Trophoblast cell (in vitro differentiated cells and primary cell): Measurements from ENCODE around the gene CDA.

ENCODE experiments used
- DNase-seq, 2 donors: peaks; one replicate each; pipeline ENCODE4 v3.0.0-alpha.2; 2016
- H2AFZ ChIP-seq: 2 replicates; pipeline ENCODE4 v1.6.1; 2013; ENCODE audit warnings: low read length, moderate library complexity, mild to moderate bottlenecking; ENCODE audit not compliant: insufficient read depth, poor library complexity
- H2AK5ac ChIP-seq: 2 replicates; pipeline ENCODE4 v1.6.1; 2013; ENCODE audit warnings: mild to moderate bottlenecking, low read length
- H2BK120ac ChIP-seq: 2 replicates; pipeline ENCODE4 v1.6.1; 2013; ENCODE audit warnings: low read length, mild to moderate bottlenecking, moderate library complexity; ENCODE audit not compliant: insufficient read depth, poor library complexity
- H2BK12ac ChIP-seq: 2 replicates; pipeline ENCODE4 v1.6.1; 2013; ENCODE audit warnings: mild to moderate bottlenecking, low read length, moderate library complexity
- H2BK5ac ChIP-seq: 2 replicates; pipeline ENCODE4 v1.6.1; 2013; ENCODE audit warnings: low read length, low read depth, moderate library complexity, mild to moderate bottlenecking; ENCODE audit not compliant: poor library complexity
- H3K14ac ChIP-seq: 2 replicates; pipeline ENCODE4 v1.6.1; 2013; ENCODE audit warnings: mild to moderate bottlenecking, low read length
- H3K18ac ChIP-seq: 2 replicates; pipeline ENCODE4 v1.6.1; 2013; ENCODE audit warnings: mild to moderate bottlenecking, low read length
- H3K23ac ChIP-seq: 2 replicates; pipeline ENCODE4 v1.6.1; 2013; ENCODE audit warnings: low read length
- H3K27ac ChIP-seq: 2 replicates; pipeline ENCODE4 v1.5.1; 2013; ENCODE audit warnings: low read depth, mild to moderate bottlenecking, inconsistent platforms, low read length, moderate library complexity
- H3K27me3 ChIP-seq: 2 replicates; pipeline ENCODE4 v1.6.1; 2013; ENCODE audit warnings: inconsistent platforms, mild to moderate bottlenecking, low read length, moderate library complexity; ENCODE audit not compliant: insufficient read depth
- H3K36me3 ChIP-seq, 2 experiments: 1 replicate in 1 of 2; 2 replicates in 1 of 2; pipeline ENCODE4 v1.6.1; 2013; ENCODE audit warnings: low read length in 2 of 2, mild to moderate bottlenecking in 2 of 2, moderate library complexity in 1 of 2; ENCODE audit not compliant: insufficient read depth in 2 of 2, control insufficient read depth in 1 of 2
- H3K4ac ChIP-seq: 2 replicates; pipeline ENCODE4 v1.6.1; 2013; ENCODE audit warnings: low read depth, mild to moderate bottlenecking, low read length, moderate library complexity
- H3K4me1 ChIP-seq, 2 experiments: 1 replicate in 1 of 2; 2 replicates in 1 of 2; pipeline ENCODE4 v1.6.1; 2013; ENCODE audit warnings: low read length in 2 of 2, mild to moderate bottlenecking in 2 of 2, moderate library complexity in 1 of 2; ENCODE audit not compliant: insufficient read depth in 2 of 2, control insufficient read depth in 1 of 2
- H3K4me2 ChIP-seq: 2 replicates; pipeline ENCODE4 v1.6.1; 2013; ENCODE audit warnings: inconsistent platforms, mild to moderate bottlenecking, low read length, moderate library complexity
- H3K4me3 ChIP-seq: 2 replicates; pipeline ENCODE4 v1.5.1; 2013; ENCODE audit warnings: mild to moderate bottlenecking, low read depth, low read length, inconsistent platforms
- H3K79me1 ChIP-seq: one replicate; pipeline ENCODE4 v1.6.1; 2013; ENCODE audit warnings: low read length
- H3K79me2 ChIP-seq: 2 replicates; pipeline ENCODE4 v1.6.1; 2013; ENCODE audit warnings: low read length, mild to moderate bottlenecking; ENCODE audit not compliant: control insufficient read depth, insufficient read depth, poor library complexity
- H3K9ac ChIP-seq: 2 replicates; pipeline ENCODE4 v1.6.1; 2013; ENCODE audit warnings: mild to moderate bottlenecking, low read length
- H3K9me3 ChIP-seq: 2 replicates; pipeline ENCODE4 v1.6.1; 2013; ENCODE audit warnings: low read depth, mild to moderate bottlenecking, control low read depth, inconsistent platforms, low read length; ENCODE audit not compliant: insufficient read depth
- H4K12ac ChIP-seq: 2 replicates; pipeline ENCODE4 v1.6.1; 2013; ENCODE audit warnings: low read depth, mild to moderate bottlenecking, low read length, moderate library complexity
- H4K8ac ChIP-seq: 2 replicates; pipeline ENCODE4 v1.6.1; 2013; ENCODE audit warnings: low read depth, mild to moderate bottlenecking, low read length, moderate library complexity
- H4K91ac ChIP-seq: one replicate; pipeline ENCODE4 v1.6.1; 2013; ENCODE audit warnings: low read depth, mild to moderate bottlenecking, low read length, moderate library complexity
- WGBS: extraction: QIAGEN DNeasy Blood & Tissue Kit; methylation state at CpG from one replicate; pipeline ENCODE4 v1.1.7; 2013; ENCODE audit warnings: missing lambda C conversion rate; ENCODE audit not compliant: insufficient read length, insufficient coverage; ENCODE audit errors: extremely low coverage; 5-methylcytosine and 5-hydroxymethylcytosine counted together

CDA gene

GRCh38 chr1:20663365-20663764 is 74.5 kb downstream of the CDA start:
- peaks cover 4% of the 10 kb centered on the region for H3K9me3 ChIP-seq
- H3K18ac ChIP-seq: no peak overlapping the region
- no peak overlapping the region for H3K23ac ChIP-seq
- no CpG with 5 or more reads among the region's 1 CpG for WGBS
- H3K36me3 ChIP-seq: peaks cover 0 to 3% of the 10 kb centered on the region in 2 experiments
- no peak overlapping the region for H2AFZ ChIP-seq
- no peak overlapping the region for H3K4me2 ChIP-seq
- H3K27me3 ChIP-seq: no peaks in the 10 kb centered on the region
- H3K14ac ChIP-seq: no peak overlapping the region
- no peak overlapping the region for H4K91ac ChIP-seq
- H3K9ac ChIP-seq: no peak overlapping the region
- peaks cover 7 to 11% of the 10 kb centered on the region in 2 experiments for H3K4me1 ChIP-seq
- no peak overlapping the region for H4K12ac ChIP-seq
- peaks cover 7% of the 10 kb centered on the region for H3K79me1 ChIP-seq
- H3K4ac ChIP-seq: no peak overlapping the region
- no peak overlapping the region for H2AK5ac ChIP-seq
- no peak overlapping the region for H2BK5ac ChIP-seq
- DNase-seq: no peak
- H3K4me3 ChIP-seq: no peak overlapping the region
- H3K79me2 ChIP-seq: peaks cover 9% of the 10 kb centered on the region
- no peak overlapping the region for H4K8ac ChIP-seq
- H3K27ac ChIP-seq: no peak overlapping the region
- H2BK120ac ChIP-seq: no peak overlapping the region
- no peak overlapping the region for H2BK12ac ChIP-seq

GRCh38 chr1:20663969-20664715 is 75.2 kb downstream of the CDA start:
- peaks cover 9% of the 10 kb centered on the region for H3K79me2 ChIP-seq
- H3K4me3 ChIP-seq: peak overlapping the region; percentile 30
- no peak overlapping the region for H3K4me2 ChIP-seq
- H4K91ac ChIP-seq: no peak overlapping the region
- H3K18ac ChIP-seq: no peak overlapping the region
- DNase-seq: no peak
- no peak overlapping the region for H4K8ac ChIP-seq
- H3K4me1 ChIP-seq: peaks cover 7 to 11% of the 10 kb centered on the region in 2 experiments
- no peak overlapping the region for H2BK120ac ChIP-seq
- no peak overlapping the region for H4K12ac ChIP-seq
- no peak overlapping the region for H3K14ac ChIP-seq
- peaks cover 0 to 3% of the 10 kb centered on the region in 2 experiments for H3K36me3 ChIP-seq
- H2BK12ac ChIP-seq: no peak overlapping the region
- peaks cover 4% of the 10 kb centered on the region for H3K9me3 ChIP-seq
- H3K79me1 ChIP-seq: peaks cover 7% of the 10 kb centered on the region
- no peak overlapping the region for H2AK5ac ChIP-seq
- no peaks in the 10 kb centered on the region for H3K27me3 ChIP-seq
- no CpG with 5 or more reads among the region's 12 CpGs for WGBS
- H2AFZ ChIP-seq: no peak overlapping the region
- H3K27ac ChIP-seq: no peak overlapping the region
- H3K23ac ChIP-seq: no peak overlapping the region
- H2BK5ac ChIP-seq: no peak overlapping the region
- no peak overlapping the region for H3K9ac ChIP-seq
- H3K4ac ChIP-seq: no peak overlapping the region

- Histone ChIP-seq H2AFZ (no peak overlapping the region), H3K79me1 (peaks cover 7% of the 10 kb centered on the region), H3K4me3 (no peak overlapping the region), H2BK120ac (no peak overlapping the region), H3K79me2 (peaks cover 7% of the 10 kb centered on the region), H3K4me1 (peaks cover 5 to 7% of the 10 kb centered on the region in 2 experiments), H4K12ac (no peak overlapping the region), H3K27me3 (no peaks in the 10 kb centered on the region), H3K27ac (no peak overlapping the region), H3K23ac (no peak overlapping the region), H3K9ac (no peak overlapping the region), H3K36me3 (no peaks in the 10 kb centered on the region), H3K9me3 (peaks cover 4% of the 10 kb centered on the region), H3K14ac (no peak overlapping the region), H3K18ac (no peak overlapping the region), H2BK5ac (no peak overlapping the region), H3K4ac (no peak overlapping the region), H2AK5ac (no peak overlapping the region), H2BK12ac (no peak overlapping the region), H4K8ac (no peak overlapping the region), H3K4me2 (no peak overlapping the region), H4K91ac (no peak overlapping the region)
- DNase-seq: no peak
- WGBS: no CpG with 5 or more reads among the region's 12 CpGs
These were observed 76.8 kb downstream of the CDA start for GRCh38 chr1:20665726-20666125.

DNA sequence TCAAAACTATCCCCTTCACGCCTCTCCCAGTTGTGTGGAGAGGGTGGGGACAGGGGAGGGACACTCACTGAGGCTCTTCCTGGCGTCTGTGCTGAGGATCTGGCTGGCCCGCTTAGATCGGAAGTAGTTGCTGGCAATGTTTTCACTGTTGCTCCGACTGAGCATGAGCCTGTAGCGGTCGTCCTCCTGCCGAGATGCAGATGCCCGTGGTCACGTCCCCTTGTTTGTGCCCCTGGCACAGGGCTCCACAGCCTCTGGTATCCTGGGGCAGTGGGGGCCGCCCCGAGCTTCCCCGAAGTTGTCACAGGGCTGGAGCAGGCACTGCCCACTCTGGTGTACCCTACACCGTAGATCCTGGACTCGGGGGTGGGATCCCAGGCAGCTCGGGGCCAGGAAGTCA is 77.2 kb downstream of the CDA start:
- H3K79me1 ChIP-seq: peaks cover 4% of the 10 kb centered on the region

More for the DNA sequence above, 77.2 kb downstream of the CDA start:
- no peak overlapping the region for H2BK12ac ChIP-seq
- H3K27me3 ChIP-seq: no peaks in the 10 kb centered on the region
- H3K14ac ChIP-seq: no peak overlapping the region
- H3K4me1 ChIP-seq: peaks cover 5 to 7% of the 10 kb centered on the region in 2 experiments
- no peak overlapping the region for H3K4me3 ChIP-seq
- H3K23ac ChIP-seq: no peak overlapping the region
- H3K9ac ChIP-seq: no peak overlapping the region
- H3K4ac ChIP-seq: no peak overlapping the region
- peaks cover 4% of the 10 kb centered on the region for H3K9me3 ChIP-seq
- no peak overlapping the region for H4K91ac ChIP-seq
- H2AK5ac ChIP-seq: no peak overlapping the region
- H2AFZ ChIP-seq: no peak overlapping the region
- no peak overlapping the region for H3K18ac ChIP-seq
- DNase-seq: no peak
- no peak overlapping the region for H2BK5ac ChIP-seq
- no peak overlapping the region for H3K4me2 ChIP-seq
- no CpG with 5 or more reads among the region's 16 CpGs for WGBS
- no peak overlapping the region for H3K27ac ChIP-seq
- peaks cover 3% of the 10 kb centered on the region for H3K79me2 ChIP-seq
- no peak overlapping the region for H4K12ac ChIP-seq
- H4K8ac ChIP-seq: no peak overlapping the region
- no peak overlapping the region for H2BK120ac ChIP-seq
- H3K36me3 ChIP-seq: no peaks in the 10 kb centered on the region
